ENCODE measurements around the gene AKIRIN1.
"Not testable (repeated sequence)": the region's sequence is repeated elsewhere in the genome, so short reads cannot be mapped to it uniquely, and the experiment has no call there.

Gene AKIRIN1

GRCh38 chr1:39046613-39047210 lies 55.6 kb downstream of the AKIRIN1 start:
- no peak for DNase-seq

GRCh38 chr1:39047374-39048229 lies 56.5 kb downstream of the AKIRIN1 start:
- DNase-seq: no peak

GRCh38 chr1:39048745-39049370 lies 57.8 kb downstream of the AKIRIN1 start:
- peak; percentile 78 for DNase-seq

- DNase-seq: no peak
Measured at GRCh38 chr1:39050001-39050400, 58.9 kb downstream of the AKIRIN1 start.

GRCh38 chr1:39051193-39051850 lies 60.2 kb downstream of the AKIRIN1 start:
- DNase-seq: not testable (repeated sequence)

DNA sequence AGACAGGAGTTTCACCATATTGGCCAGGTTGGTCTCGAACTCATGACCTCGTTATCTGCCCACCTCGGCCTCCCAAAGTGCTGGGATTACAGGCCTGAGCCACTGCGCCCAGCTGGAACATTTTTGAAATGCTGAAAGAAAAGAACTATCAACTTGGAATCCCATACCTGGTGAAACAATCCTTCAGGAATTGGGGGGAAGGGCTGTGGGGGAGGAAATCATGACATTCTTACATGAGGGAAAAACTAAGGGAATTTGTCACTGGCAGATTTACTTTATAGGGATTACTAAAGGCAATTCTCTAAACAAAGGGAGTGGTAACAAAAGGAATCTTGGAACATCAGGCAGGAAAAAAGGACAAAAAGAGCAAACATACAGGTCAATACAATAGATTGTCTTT lies 60.9 kb downstream of the AKIRIN1 start:
- no peak for DNase-seq

- not testable (repeated sequence) for DNase-seq
Measured at GRCh38 chr1:39055213-39055710, 64.2 kb downstream of the AKIRIN1 start.

Data from NCI-H82 (cell line).